ENCODE measurements around the gene TSPAN11.

GRCh38 chr12:30909349-30910037, 17.1 kb upstream of the TSPAN11 start:
- no peak for TF ChIP-seq CTCF (IDR thresholded peaks at IDR 0.05)
- no peak for TF ChIP-seq EP300 (IDR thresholded peaks at IDR 0.05; ENCODE audit: low read depth)
